ENCODE data around the gene WDR73. TPM values are rescaled to one million over a fixed set of nuclear protein-coding genes. Genes with fewer than 3 reads are reported as not detected.

WDR73 gene
- total RNA-seq, 2 donors from 2014 or later = 15.3 to 24.3 TPM

DNA sequence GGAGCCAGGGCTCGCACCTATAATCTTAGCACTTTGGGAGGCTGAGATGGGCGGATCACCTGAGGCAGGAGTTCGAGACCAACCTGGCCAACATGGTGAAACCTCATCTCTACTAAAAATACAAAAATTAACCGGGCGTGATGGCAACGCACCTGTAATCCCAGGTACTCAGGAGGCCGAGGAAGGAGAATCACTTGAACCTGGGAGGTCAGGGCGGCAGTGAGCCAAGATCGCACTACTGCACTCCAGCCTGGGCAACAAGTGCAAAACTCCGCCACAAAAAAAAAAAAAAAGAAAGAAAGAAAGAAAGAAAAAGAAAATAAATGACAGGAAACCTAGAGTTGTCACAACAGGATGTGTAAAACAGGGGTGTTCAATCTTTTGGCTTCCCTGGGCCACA, 6.9 kb upstream of the WDR73 start:
- intact Hi-C loops (cut with DNase I) = no loop called here
- H3K9me3 ChIP-seq = no peaks in the 10 kb centered on the region
- no peak overlapping the region for H3K9ac ChIP-seq (ENCODE audit: low read depth in 2 of 2, low read length in 2 of 2)
- H3K4me1 ChIP-seq = no peaks in the 10 kb centered on the region
- H3K4me3 ChIP-seq = no peak overlapping the region
- no peaks in the 10 kb centered on the region for H3K36me3 ChIP-seq
- TF ChIP-seq, protein P1, sequence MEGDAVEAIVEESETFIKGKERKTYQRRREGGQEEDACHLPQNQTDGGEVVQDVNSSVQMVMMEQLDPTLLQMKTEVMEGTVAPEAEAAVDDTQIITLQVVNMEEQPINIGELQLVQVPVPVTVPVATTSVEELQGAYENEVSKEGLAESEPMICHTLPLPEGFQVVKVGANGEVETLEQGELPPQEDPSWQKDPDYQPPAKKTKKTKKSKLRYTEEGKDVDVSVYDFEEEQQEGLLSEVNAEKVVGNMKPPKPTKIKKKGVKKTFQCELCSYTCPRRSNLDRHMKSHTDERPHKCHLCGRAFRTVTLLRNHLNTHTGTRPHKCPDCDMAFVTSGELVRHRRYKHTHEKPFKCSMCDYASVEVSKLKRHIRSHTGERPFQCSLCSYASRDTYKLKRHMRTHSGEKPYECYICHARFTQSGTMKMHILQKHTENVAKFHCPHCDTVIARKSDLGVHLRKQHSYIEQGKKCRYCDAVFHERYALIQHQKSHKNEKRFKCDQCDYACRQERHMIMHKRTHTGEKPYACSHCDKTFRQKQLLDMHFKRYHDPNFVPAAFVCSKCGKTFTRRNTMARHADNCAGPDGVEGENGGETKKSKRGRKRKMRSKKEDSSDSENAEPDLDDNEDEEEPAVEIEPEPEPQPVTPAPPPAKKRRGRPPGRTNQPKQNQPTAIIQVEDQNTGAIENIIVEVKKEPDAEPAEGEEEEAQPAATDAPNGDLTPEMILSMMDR (IDR thresholded peaks at IDR 0.05) = no peak
- no peaks in the 10 kb centered on the region for H3K27me3 ChIP-seq
- H3K27ac ChIP-seq = no peak overlapping the region
- DNase-seq = no peak

DNA sequence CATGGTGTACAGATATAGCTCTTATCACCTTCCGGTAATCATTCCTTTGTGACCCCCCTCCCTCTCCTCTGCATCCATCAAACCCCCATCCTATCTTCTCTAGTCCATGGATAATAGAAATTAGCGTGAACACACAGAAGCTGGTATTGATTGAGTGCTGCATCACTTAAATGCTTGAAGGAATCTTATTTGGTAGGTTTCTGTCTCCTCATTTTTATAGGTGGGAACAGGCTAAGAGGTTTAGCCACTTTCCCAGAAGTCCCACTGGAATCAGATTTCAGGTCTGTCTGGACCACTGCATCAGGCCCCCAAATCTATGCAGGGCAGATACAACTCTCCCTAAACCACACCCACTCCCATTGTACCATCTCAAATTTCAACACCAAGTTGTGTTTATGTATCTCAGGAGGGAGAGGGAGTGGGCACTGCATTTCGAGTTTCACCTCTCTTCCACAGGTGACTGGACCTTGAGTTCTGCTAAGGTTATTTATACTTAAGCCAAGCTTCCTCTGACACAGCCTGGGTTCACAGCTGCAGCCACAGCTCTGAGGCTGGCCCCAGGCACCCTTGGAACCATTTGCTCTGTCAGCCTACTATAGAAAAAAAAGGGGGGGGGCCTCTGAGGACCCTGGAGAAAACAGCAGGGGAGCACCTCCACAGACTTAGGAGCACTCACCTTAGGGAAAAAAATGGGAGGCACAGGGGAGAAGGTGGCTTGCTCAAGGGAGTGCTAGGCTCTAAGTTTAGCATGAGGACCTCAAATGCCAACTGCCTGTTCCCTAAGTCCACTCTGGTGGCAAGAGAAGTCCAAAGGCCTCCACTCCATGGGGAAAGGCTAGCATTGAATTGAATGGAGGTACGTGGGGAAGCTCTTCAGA, 6.1 kb upstream of the WDR73 start:
- H3K27me3 ChIP-seq = no peaks in the 10 kb centered on the region
- H3K9ac ChIP-seq (ENCODE audit: low read depth in 2 of 2, low read length in 2 of 2) = no peak overlapping the region
- intact Hi-C loops (cut with DNase I) = loop anchor here (10.0 kb wide), 1 partner anchor 55 kb away; the partner anchor contains the start of gene SEC11A
- TF ChIP-seq, protein P1 (IDR thresholded peaks at IDR 0.05) = no peak
- H3K36me3 ChIP-seq = no peaks in the 10 kb centered on the region
- DNase-seq = no peak
- no peak overlapping the region for H3K4me3 ChIP-seq
- H3K4me1 ChIP-seq = no peaks in the 10 kb centered on the region
- no peaks in the 10 kb centered on the region for H3K9me3 ChIP-seq
- H3K27ac ChIP-seq = no peak overlapping the region

DNA sequence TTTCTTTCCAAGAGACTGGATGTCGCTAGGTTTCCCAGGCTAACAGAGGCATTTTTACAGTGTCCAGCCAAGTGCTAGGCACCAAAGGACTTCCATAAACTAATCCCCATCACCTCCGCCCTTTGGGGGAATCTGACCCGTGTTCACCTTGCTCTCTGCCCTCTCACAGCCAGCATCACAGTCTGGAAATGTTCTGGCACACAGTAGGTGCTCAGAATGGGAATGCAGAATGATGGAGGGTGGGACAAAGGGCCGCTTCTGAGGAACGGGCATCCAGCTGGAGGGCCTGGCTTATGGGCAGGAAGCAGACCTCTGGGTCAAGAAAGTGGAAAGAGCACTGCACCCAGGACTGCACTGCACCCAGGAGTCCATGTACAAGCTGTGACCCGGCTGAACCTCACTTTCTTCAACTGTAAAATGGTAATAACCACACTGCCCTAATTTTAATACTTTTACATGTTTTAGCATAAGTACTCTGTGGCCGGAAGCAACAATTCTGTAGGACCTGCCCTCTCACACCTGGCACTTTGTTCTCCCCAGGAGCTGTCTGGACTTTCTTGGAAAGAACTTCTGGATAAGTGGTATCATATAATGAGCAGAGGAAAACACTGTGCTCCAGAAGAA, 4.8 kb upstream of the WDR73 start:
- intact Hi-C loops (cut with DNase I) = loop anchor here (10.0 kb wide), 1 partner anchor 56 kb away; the partner anchor contains the start of gene SEC11A
- Histone ChIP-seq H3K9me3 (no peaks in the 10 kb centered on the region), H3K36me3 (no peaks in the 10 kb centered on the region), H3K27ac (peak overlapping the region; percentile 61), H3K9ac (ENCODE audit: low read depth in 2 of 2, low read length in 2 of 2) (peak overlapping the region; percentile 12 to 62), H3K4me1 (no peaks in the 10 kb centered on the region), H3K27me3 (no peaks in the 10 kb centered on the region), H3K4me3 (peak overlapping the region; percentile 65)
- TF ChIP-seq, protein P1 (IDR thresholded peaks at IDR 0.05) = no peak
- no peak for DNase-seq

DNA sequence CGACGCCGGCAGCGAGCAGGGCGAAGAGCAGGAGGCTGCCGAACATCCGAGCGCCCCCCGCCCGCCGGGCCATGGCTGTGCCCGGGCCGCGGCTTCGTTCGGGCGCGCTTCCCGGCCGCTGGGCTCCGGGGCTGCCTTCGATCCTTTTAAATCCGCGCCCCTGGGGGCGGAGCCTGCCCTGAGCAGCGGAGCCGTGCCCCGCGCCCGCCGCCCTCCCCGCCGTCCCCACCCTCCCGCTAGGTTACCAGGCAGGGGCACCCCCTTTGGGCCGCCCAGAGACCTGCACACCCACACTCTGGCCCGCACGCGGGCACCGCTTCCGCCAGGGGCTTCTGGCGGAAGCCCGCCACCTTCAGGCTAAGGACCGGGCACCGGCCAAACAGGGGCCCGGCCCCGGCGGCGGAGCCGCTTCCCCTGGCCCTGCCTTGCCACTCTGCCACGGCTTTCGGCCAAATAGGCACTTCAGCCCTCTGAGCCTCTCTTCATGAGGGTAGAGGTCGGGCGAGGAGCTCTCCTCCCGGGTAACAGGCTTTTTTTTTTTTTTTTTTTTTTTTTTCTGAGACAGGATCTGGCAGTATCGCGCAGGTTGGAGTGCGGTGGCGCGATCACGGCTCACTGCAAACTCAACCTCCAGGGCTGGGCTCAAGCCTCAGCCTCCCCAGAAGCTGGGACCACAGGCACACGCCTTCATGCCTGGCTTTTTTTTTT, 4.2 kb upstream of the WDR73 start, which contains the start of gene NMB:
NMB (minus strand) TSS at position 120 of the 708 bp plus-strand sequence; CDS start at position 73, 47 bp downstream.
- Histone ChIP-seq H3K36me3 (no peaks in the 10 kb centered on the region), H3K9me3 (no peaks in the 10 kb centered on the region), H3K27me3 (no peaks in the 10 kb centered on the region), H3K9ac (ENCODE audit: low read depth in 2 of 2, low read length in 2 of 2) (peak within 1 kb of the TSS; percentile 62 to 65), H3K4me1 (peaks cover 2% of the 10 kb centered on the region), H3K27ac (peak within 1 kb of the TSS; percentile 61), H3K4me3 (peak within 1 kb of the TSS; percentile 65)
- TF ChIP-seq, protein P1 (IDR thresholded peaks at IDR 0.05) = peak; percentile 42
- intact Hi-C loops (cut with DNase I) = loop anchor here (10.0 kb wide), 1 partner anchor 57 kb away; the partner anchor contains the start of gene SEC11A
- DNase-seq = peak; percentile 84

DNA sequence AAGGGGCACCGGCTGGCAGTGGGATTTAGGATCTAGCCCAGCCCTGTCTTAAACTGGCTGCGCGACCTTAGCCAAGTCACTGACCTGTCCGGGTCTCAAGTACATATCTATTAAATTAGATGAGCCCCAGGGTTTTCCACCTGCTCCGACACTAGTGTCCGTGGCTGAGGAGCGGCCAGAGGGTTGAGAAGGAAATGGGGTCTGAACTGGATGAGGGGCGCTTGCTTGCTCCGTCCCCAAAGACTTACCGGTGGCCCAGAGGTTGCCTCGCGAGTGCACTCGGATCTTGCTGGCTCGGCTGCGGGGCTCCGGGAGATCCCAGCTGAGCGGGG, 3.6 kb upstream of the WDR73 start:
- intact Hi-C loops (cut with DNase I) = loop anchor here (10.0 kb wide), 1 partner anchor 57 kb away; the partner anchor contains the start of gene SEC11A
- peak overlapping the region; percentile 65 for H3K4me3 ChIP-seq
- H3K4me1 ChIP-seq = peaks cover 5% of the 10 kb centered on the region
- H3K36me3 ChIP-seq = no peaks in the 10 kb centered on the region
- TF ChIP-seq, protein P1 (IDR thresholded peaks at IDR 0.05) = no peak
- H3K27me3 ChIP-seq = no peaks in the 10 kb centered on the region
- H3K27ac ChIP-seq = peak overlapping the region; percentile 61
- no peaks in the 10 kb centered on the region for H3K9me3 ChIP-seq
- no peak for DNase-seq
- peak overlapping the region; percentile 62 to 65 for H3K9ac ChIP-seq (ENCODE audit: low read depth in 2 of 2, low read length in 2 of 2)

All from colonic mucosa (tissue), 4 donors.